Cerebellar nuclear complex (tissue), 1 donor: ENCODE results near the gene INSM1.

Experiments
- DNase-seq, 2 experiments: peaks; one replicate each; lab custom pipeline; 2025; lab: John Stamatoyannopoulos, UW

Gene INSM1

GRCh38 chr20:20393207-20394120 lies 25.6 kb downstream of the INSM1 start:
- DNase-seq = no peak

GRCh38 chr20:20395087-20395486 lies 27.2 kb downstream of the INSM1 start:
- no peak for DNase-seq

- no peak for DNase-seq
Measured at GRCh38 chr20:20395903-20396568, 28.1 kb downstream of the INSM1 start.

GRCh38 chr20:20396794-20397193 lies 28.9 kb downstream of the INSM1 start:
- DNase-seq = no peak

- DNase-seq = no peak
Measured at GRCh38 chr20:20398123-20398522, 30.2 kb downstream of the INSM1 start.

- DNase-seq = no peak
Measured at GRCh38 chr20:20399531-20400500, 31.9 kb downstream of the INSM1 start.

- DNase-seq = no peak
Measured at GRCh38 chr20:20401991-20402390, 34.1 kb downstream of the INSM1 start.

- DNase-seq = no peak
Measured at GRCh38 chr20:20404633-20405032, 36.7 kb downstream of the INSM1 start.

- no peak for DNase-seq
Measured at GRCh38 chr20:20405623-20406022, 37.7 kb downstream of the INSM1 start.

GRCh38 chr20:20406306-20406705 lies 38.4 kb downstream of the INSM1 start:
- DNase-seq = no peak

GRCh38 chr20:20407891-20408805 lies 40.2 kb downstream of the INSM1 start:
- peak; percentile 42 to 43 for DNase-seq

GRCh38 chr20:20409331-20409730 lies 41.4 kb downstream of the INSM1 start:
- DNase-seq = no peak

GRCh38 chr20:20410678-20411077 lies 42.8 kb downstream of the INSM1 start:
- DNase-seq = peak; percentile 59 to 66

GRCh38 chr20:20411402-20411801 lies 43.5 kb downstream of the INSM1 start:
- peak in 1 of 2 experiments; percentile 41 for DNase-seq

GRCh38 chr20:20411836-20412235 lies 43.9 kb downstream of the INSM1 start:
- DNase-seq = peak in 1 of 2 experiments; percentile 23

GRCh38 chr20:20412750-20413149 lies 44.8 kb downstream of the INSM1 start:
- DNase-seq = no peak

GRCh38 chr20:20413810-20414281 lies 45.9 kb downstream of the INSM1 start:
- DNase-seq = no peak

GRCh38 chr20:20414640-20415220 lies 46.8 kb downstream of the INSM1 start:
- no peak for DNase-seq

GRCh38 chr20:20415321-20415720 lies 47.4 kb downstream of the INSM1 start:
- DNase-seq = no peak
